ENCODE results near the gene RABGAP1L. TPM values are rescaled to one million over a fixed set of nuclear protein-coding genes. Genes with fewer than 3 reads are reported as not detected.

Gene RABGAP1L
- total and polyA plus RNA-seq, 2 donors (not counting 3 experiments of a cell fraction or from before 2014, with no cell fraction given): 6.4 to 22.2 TPM

DNA sequence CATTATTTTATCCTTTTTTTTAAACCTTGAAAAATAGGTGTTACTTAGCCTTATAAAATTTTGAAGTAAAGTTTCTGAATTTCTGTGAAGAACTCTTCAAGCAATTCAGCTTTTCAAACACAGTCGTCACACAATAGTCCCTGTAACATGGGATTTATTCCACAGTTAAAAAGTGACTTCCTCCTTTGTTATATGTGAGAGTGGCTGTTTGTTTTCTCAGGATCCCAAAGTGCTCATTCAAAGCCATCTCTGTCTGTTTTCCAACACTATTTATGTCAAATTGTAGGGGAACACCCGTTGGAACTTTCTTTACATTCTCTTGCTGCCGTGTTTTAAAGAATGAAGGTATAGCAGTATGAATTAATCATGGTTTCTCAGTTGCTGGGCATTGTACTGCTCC lies 207.6 kb downstream of the RABGAP1L start:
- dilution Hi-C loops (cut with MboI; ENCODE audit: extremely low pct_ligation_motif_present, low sequenced_read_pairs): no loop called here
- H3K9me1 ChIP-seq (replicated peaks; ENCODE audit: control insufficient read depth, extremely low read depth, insufficient read depth, low read length): no peaks in the 10 kb centered on the region
- ChIA-PET POLR2A (no interaction called here), CTCF (no interaction called here)
- no peaks in the 10 kb centered on the region for H3K9me3 ChIP-seq (replicated peaks; ENCODE audit: control insufficient read depth, insufficient read depth, low read length)
- no peaks in the 10 kb centered on the region for H3K79me2 ChIP-seq (ENCODE audit: control insufficient read depth, insufficient read depth, low read length)
- no peaks in the 10 kb centered on the region for H3K27me3 ChIP-seq (ENCODE audit: control insufficient read depth in 2 of 2, insufficient read depth in 2 of 2, low read length in 2 of 2)
- H3K9ac ChIP-seq (replicated peaks; ENCODE audit: extremely low read depth, insufficient read depth, low read length): no peak overlapping the region
- no peak overlapping the region for H3K4me3 ChIP-seq (replicated peaks in 1 of 3; ENCODE audit: insufficient read depth in 1 of 3, low read depth in 1 of 3, low read length in 3 of 3)
- TF ChIP-seq FOS (IDR thresholded peaks at IDR 0.05; ENCODE audit: borderline replicate concordance, insufficient read depth, low read length) (no peak), POLR2AphosphoS5 (IDR thresholded peaks at IDR 0.05; ENCODE audit: insufficient read depth, low read depth, low read length) (no peak), GATA2 (IDR thresholded peaks at IDR 0.05; ENCODE audit: insufficient read depth, insufficient read length, low read depth, low read length) (no peak), MYC (IDR thresholded peaks at IDR 0.05; ENCODE audit: low read depth, low read length) (no peak), POLR2A (IDR thresholded peaks at IDR 0.05; ENCODE audit: low read depth, low read length) (no peak), EZH2 (IDR thresholded peaks at IDR 0.05; ENCODE audit: borderline replicate concordance, low read depth, low read length, severe bottlenecking) (no peak), JUN (IDR thresholded peaks at IDR 0.05; ENCODE audit: borderline replicate concordance, insufficient read depth, insufficient read length, low read depth) (no peak)
- TF ChIP-seq, protein P1, sequence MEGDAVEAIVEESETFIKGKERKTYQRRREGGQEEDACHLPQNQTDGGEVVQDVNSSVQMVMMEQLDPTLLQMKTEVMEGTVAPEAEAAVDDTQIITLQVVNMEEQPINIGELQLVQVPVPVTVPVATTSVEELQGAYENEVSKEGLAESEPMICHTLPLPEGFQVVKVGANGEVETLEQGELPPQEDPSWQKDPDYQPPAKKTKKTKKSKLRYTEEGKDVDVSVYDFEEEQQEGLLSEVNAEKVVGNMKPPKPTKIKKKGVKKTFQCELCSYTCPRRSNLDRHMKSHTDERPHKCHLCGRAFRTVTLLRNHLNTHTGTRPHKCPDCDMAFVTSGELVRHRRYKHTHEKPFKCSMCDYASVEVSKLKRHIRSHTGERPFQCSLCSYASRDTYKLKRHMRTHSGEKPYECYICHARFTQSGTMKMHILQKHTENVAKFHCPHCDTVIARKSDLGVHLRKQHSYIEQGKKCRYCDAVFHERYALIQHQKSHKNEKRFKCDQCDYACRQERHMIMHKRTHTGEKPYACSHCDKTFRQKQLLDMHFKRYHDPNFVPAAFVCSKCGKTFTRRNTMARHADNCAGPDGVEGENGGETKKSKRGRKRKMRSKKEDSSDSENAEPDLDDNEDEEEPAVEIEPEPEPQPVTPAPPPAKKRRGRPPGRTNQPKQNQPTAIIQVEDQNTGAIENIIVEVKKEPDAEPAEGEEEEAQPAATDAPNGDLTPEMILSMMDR (IDR thresholded peaks at IDR 0.05; ENCODE audit: extremely low read depth in 1 of 2, insufficient read depth in 1 of 2, low read depth in 1 of 2, low read length in 2 of 2): no peak
- TF ChIP-seq, protein P2, sequence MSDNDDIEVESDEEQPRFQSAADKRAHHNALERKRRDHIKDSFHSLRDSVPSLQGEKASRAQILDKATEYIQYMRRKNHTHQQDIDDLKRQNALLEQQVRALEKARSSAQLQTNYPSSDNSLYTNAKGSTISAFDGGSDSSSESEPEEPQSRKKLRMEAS (IDR thresholded peaks at IDR 0.05; ENCODE audit: insufficient read depth, insufficient read length): no peak
- no peaks in the 10 kb centered on the region for H3K36me3 ChIP-seq (ENCODE audit: control insufficient read depth in 2 of 2, extremely low read depth in 1 of 2, insufficient read depth in 2 of 2, low read length in 2 of 2)
- intact Hi-C loops (cut with micrococcal nuclease): no loop called here
- H3K4me1 ChIP-seq (ENCODE audit: control insufficient read depth, extremely low read depth, insufficient read depth, low read length): no peaks in the 10 kb centered on the region
- H2AFZ ChIP-seq (ENCODE audit: low read depth, low read length): no peak overlapping the region
- BruUV-seq (replicated peaks): no TSS peak
- FAIRE-seq (no peak), DNase-seq (ENCODE audit: low read depth, low spot score) (no peak)
- no peak overlapping the region for H3K4me2 ChIP-seq (ENCODE audit: insufficient read depth, low read length)
- no peak overlapping the region for H3K27ac ChIP-seq (ENCODE audit: insufficient read depth, low read depth, low read length)
- no peaks in the 10 kb centered on the region for H4K20me1 ChIP-seq (replicated peaks; ENCODE audit: control insufficient read depth, extremely low read depth, insufficient read depth, low read length)

Data from endothelial cell of umbilical vein (primary cell).